Activated CD8-positive, alpha-beta T cell treated with anti-CD3 and anti-CD28 coated beads, Interleukin-2, amount 10 ng/mL, durations not matched to agents 7 days and 5 days (primary cell): ENCODE measurements around the gene HDGFL3. TPM values are rescaled to one million over a fixed set of nuclear protein-coding genes. Genes with fewer than 3 reads are reported as not detected.

Source experiments
- ATAC-seq: fragments of 150-1000 bp; cut with Tn5 transposase; one replicate; pipeline ENCODE4 v1.10.0; 2021; ENCODE audit warnings: moderate library complexity
- CTCF ChIA-PET: fragments of 350-600 bp; sonication (Branson Sonifier 250); formaldehyde crosslinking; loops from one replicate; lab custom pipeline; 2021; ENCODE audit warnings: antibody characterized with exemption; lab: Charles Lee
- POLR2A ChIA-PET: fragments of 350-600 bp; sonication (Branson Sonifier 250); formaldehyde crosslinking; loops from one replicate; lab custom pipeline; 2021; ENCODE audit warnings: antibody characterized with exemption; lab: Charles Lee
- DNase-seq: peaks from one replicate; pipeline ENCODE4 v3.0.0-alpha.2; 2020
- H3K27ac Mint-ChIP-seq: one replicate; pipeline ENCODE4 v1.8.0; 2021; ENCODE audit warnings: mild to moderate bottlenecking, mixed read lengths
- H3K27me3 Mint-ChIP-seq: one replicate; pipeline ENCODE4 v1.8.0; 2021; ENCODE audit warnings: low read depth, mixed read lengths
- H3K36me3 Mint-ChIP-seq: one replicate; pipeline ENCODE4 v1.8.0; 2021; ENCODE audit warnings: low read depth, mixed read lengths
- H3K4me1 Mint-ChIP-seq: one replicate; pipeline ENCODE4 v1.8.0; 2021; ENCODE audit warnings: low read depth, mixed read lengths
- H3K4me3 Mint-ChIP-seq: one replicate; pipeline ENCODE4 v1.8.0; 2021; ENCODE audit warnings: mild to moderate bottlenecking, mixed read lengths
- H3K9me3 Mint-ChIP-seq: one replicate; pipeline ENCODE4 v1.8.0; 2022; ENCODE audit warnings: mixed read lengths; ENCODE audit not compliant: insufficient read depth
- total RNA-seq, 2 experiments: library from RNA; stranded (reverse); gene quantifications; one replicate each; pipeline ENCODE4 v1.2.3, GENCODE V29; 2021

Gene HDGFL3
- total RNA-seq, 2 experiments from 2014 or later: 76.8 to 79.7 TPM

GRCh38 chr15:83127547-83128150, 80.0 kb downstream of the HDGFL3 start:
- no peak for DNase-seq
- no peak for ATAC-seq
- Mint-ChIP-seq H3K36me3 (peaks cover 57% of the 10 kb centered on the region), H3K4me3 (no peak overlapping the region), H3K4me1 (peaks cover 7% of the 10 kb centered on the region), H3K27me3 (no peaks in the 10 kb centered on the region), H3K9me3 (no peaks in the 10 kb centered on the region), H3K27ac (no peak overlapping the region)
- POLR2A ChIA-PET: interaction anchor here (0.6 kb wide), 1 partner anchor 592 kb away, joined by 3 read pairs; no protein-coding TSS in a partner anchor
- CTCF ChIA-PET: no interaction called here

GRCh38 chr15:83123529-83123928, 84.1 kb downstream of the HDGFL3 start:
- no peaks in the 10 kb centered on the region for H3K9me3 Mint-ChIP-seq
- H3K27me3 Mint-ChIP-seq: no peaks in the 10 kb centered on the region
- ATAC-seq: no peak
- ChIA-PET CTCF (interaction anchor here (1.9 kb wide), 1 partner anchor 125 kb away, joined by 5 read pairs; no protein-coding TSS in a partner anchor), POLR2A (no interaction called here)
- H3K27ac Mint-ChIP-seq: no peak overlapping the region
- peaks cover 56% of the 10 kb centered on the region for H3K36me3 Mint-ChIP-seq
- no peak for DNase-seq
- H3K4me1 Mint-ChIP-seq: peaks cover 7% of the 10 kb centered on the region
- no peak overlapping the region for H3K4me3 Mint-ChIP-seq

GRCh38 chr15:83119968-83120581, 87.5 kb downstream of the HDGFL3 start:
- no peak overlapping the region for H3K27ac Mint-ChIP-seq
- no peak overlapping the region for H3K4me3 Mint-ChIP-seq
- H3K9me3 Mint-ChIP-seq: no peaks in the 10 kb centered on the region
- H3K36me3 Mint-ChIP-seq: peaks cover 44% of the 10 kb centered on the region
- ChIA-PET CTCF (no interaction called here), POLR2A (interaction anchor here (0.6 kb wide), 1 partner anchor 1804 kb away, joined by 3 read pairs; no protein-coding TSS in a partner anchor)
- H3K4me1 Mint-ChIP-seq: no peaks in the 10 kb centered on the region
- no peak for ATAC-seq
- DNase-seq: no peak
- H3K27me3 Mint-ChIP-seq: no peaks in the 10 kb centered on the region

GRCh38 chr15:83118968-83119367, 88.7 kb downstream of the HDGFL3 start:
- Mint-ChIP-seq H3K27me3 (no peaks in the 10 kb centered on the region), H3K4me1 (no peaks in the 10 kb centered on the region), H3K36me3 (peaks cover 45% of the 10 kb centered on the region), H3K27ac (no peak overlapping the region), H3K4me3 (no peak overlapping the region), H3K9me3 (no peaks in the 10 kb centered on the region)
- POLR2A ChIA-PET: no interaction called here
- DNase-seq: no peak
- CTCF ChIA-PET: no interaction called here
- no peak for ATAC-seq

GRCh38 chr15:83118291-83118827, 89.3 kb downstream of the HDGFL3 start:
- ChIA-PET POLR2A (no interaction called here), CTCF (interaction anchor here (1.6 kb wide), 1 partner anchor 107 kb away, joined by 5 read pairs; the partner anchor contains the start of gene C15orf40)
- Mint-ChIP-seq H3K27me3 (no peaks in the 10 kb centered on the region), H3K36me3 (peaks cover 46% of the 10 kb centered on the region), H3K27ac (no peak overlapping the region), H3K9me3 (no peaks in the 10 kb centered on the region), H3K4me1 (no peaks in the 10 kb centered on the region), H3K4me3 (no peak overlapping the region)
- DNase-seq (no peak), ATAC-seq (no peak)

- ChIA-PET CTCF (interaction anchor here (1.2 kb wide), 1 partner anchor 8 kb away, joined by 3 read pairs; the partner anchor contains the start of gene TM6SF1), POLR2A (no interaction called here)
- Mint-ChIP-seq H3K9me3 (no peaks in the 10 kb centered on the region), H3K27me3 (no peaks in the 10 kb centered on the region), H3K4me1 (peaks cover 8% of the 10 kb centered on the region), H3K27ac (no peak overlapping the region), H3K4me3 (no peak overlapping the region), H3K36me3 (peaks cover 45% of the 10 kb centered on the region)
- DNase-seq (peak; percentile 11), ATAC-seq (no peak)
Measured at GRCh38 chr15:83115831-83116565, 91.6 kb downstream of the HDGFL3 start.

- CTCF ChIA-PET: no interaction called here
- no peak for ATAC-seq
- Mint-ChIP-seq H3K4me3 (no peak overlapping the region), H3K4me1 (peaks cover 10% of the 10 kb centered on the region), H3K9me3 (no peaks in the 10 kb centered on the region), H3K27ac (no peak overlapping the region), H3K36me3 (peaks cover 47% of the 10 kb centered on the region), H3K27me3 (no peaks in the 10 kb centered on the region)
- DNase-seq: no peak
- POLR2A ChIA-PET: no interaction called here
Measured at GRCh38 chr15:83115410-83115809, 92.2 kb downstream of the HDGFL3 start.

GRCh38 chr15:83114856-83115255, 92.8 kb downstream of the HDGFL3 start:
- no peaks in the 10 kb centered on the region for H3K27me3 Mint-ChIP-seq
- H3K4me1 Mint-ChIP-seq: peaks cover 15% of the 10 kb centered on the region
- H3K4me3 Mint-ChIP-seq: no peak overlapping the region
- DNase-seq (no peak), ATAC-seq (no peak)
- ChIA-PET POLR2A (no interaction called here), CTCF (no interaction called here)
- H3K9me3 Mint-ChIP-seq: no peaks in the 10 kb centered on the region
- peaks cover 49% of the 10 kb centered on the region for H3K36me3 Mint-ChIP-seq
- no peak overlapping the region for H3K27ac Mint-ChIP-seq

GRCh38 chr15:83113881-83114674, 93.5 kb downstream of the HDGFL3 start:
- ATAC-seq (no peak), DNase-seq (no peak)
- Mint-ChIP-seq H3K27ac (no peak overlapping the region), H3K9me3 (no peaks in the 10 kb centered on the region), H3K27me3 (no peaks in the 10 kb centered on the region), H3K4me3 (no peak overlapping the region), H3K36me3 (peaks cover 47% of the 10 kb centered on the region), H3K4me1 (peaks cover 23% of the 10 kb centered on the region)
- ChIA-PET CTCF (no interaction called here), POLR2A (no interaction called here)

GRCh38 chr15:83112956-83113299, 94.7 kb downstream of the HDGFL3 start:
- POLR2A ChIA-PET: interaction anchor here (0.8 kb wide), 1 partner anchor 17 kb away, joined by 3 read pairs; no protein-coding TSS in a partner anchor
- CTCF ChIA-PET: interaction anchor here (1.1 kb wide), 1 partner anchor 102 kb away, joined by 3 read pairs; no protein-coding TSS in a partner anchor
- Mint-ChIP-seq H3K27ac (peak overlapping the region; percentile 29), H3K4me1 (peaks cover 34% of the 10 kb centered on the region), H3K36me3 (peaks cover 54% of the 10 kb centered on the region), H3K27me3 (no peaks in the 10 kb centered on the region), H3K9me3 (no peaks in the 10 kb centered on the region), H3K4me3 (no peak overlapping the region)
- ATAC-seq: no peak
- DNase-seq: no peak
